IMR-90 (cell line): ENCODE results near the gene SCARB1. TPM values are rescaled to one million over a fixed set of nuclear protein-coding genes. Genes with fewer than 3 reads are reported as not detected.

Source experiments
- ATAC-seq: fragments of 200-7000 bp; cut with Tn5 transposase; 2 replicates; pipeline ENCODE4 v1.9.1; 2020; ENCODE audit warnings: low read depth, mild to moderate bottlenecking, moderate library complexity
- BruUV-seq: library from RNA; stranded (reverse); fragments of 400-500 nt; replicated peaks from 2 replicates; lab custom pipeline; 2021; lab: Mats Ljungman, UMichigan
- CTCF ChIA-PET: fragments of 300-600 bp; formaldehyde crosslinking; extraction: SDS; loops from one replicate; lab custom pipeline; 2021; ENCODE audit warnings: antibody characterized with exemption; lab: Yijun Ruan, JAX
- POLR2A ChIA-PET: fragments of 300-600 bp; sonication (Branson Sonifier 250); formaldehyde crosslinking; loops from one replicate; lab custom pipeline; 2022; ENCODE audit warnings: antibody characterized with exemption; ENCODE audit not compliant: unreplicated experiment; lab: Charles Lee
- DNase-seq: peaks from one replicate; pipeline ENCODE4 v3.0.0; 2013
- H2AFZ ChIP-seq: replicated peaks from 2 replicates; pipeline ENCODE3; 2013; ENCODE audit warnings: low read length, mild to moderate bottlenecking; ENCODE audit not compliant: poor library complexity
- H2AK5ac ChIP-seq: 2 replicates; pipeline ENCODE4 v1.6.1; 2013; ENCODE audit warnings: low read depth, low read length, inconsistent platforms
- H2AK9ac ChIP-seq: replicated peaks from 2 replicates; pipeline ENCODE3; 2013; ENCODE audit warnings: mild to moderate bottlenecking, low read depth, low read length, moderate library complexity; ENCODE audit not compliant: poor library complexity
- H2BK120ac ChIP-seq: 2 replicates; pipeline ENCODE4 v1.6.1; 2013; ENCODE audit warnings: low read depth, low read length, inconsistent platforms
- H2BK15ac ChIP-seq: 3 replicates; pipeline ENCODE4 v1.6.1; 2013; ENCODE audit warnings: low read depth, low read length, inconsistent platforms
- H2BK20ac ChIP-seq: 2 replicates; pipeline ENCODE4 v1.6.1; 2013; ENCODE audit warnings: low read depth, mild to moderate bottlenecking, inconsistent platforms, low read length, moderate library complexity
- H2BK5ac ChIP-seq: 2 replicates; pipeline ENCODE4 v1.6.1; 2013; ENCODE audit warnings: mild to moderate bottlenecking, low read depth, low read length, inconsistent platforms; ENCODE audit not compliant: poor library complexity, severe bottlenecking
- H3K14ac ChIP-seq: replicated peaks from 2 replicates; pipeline ENCODE4 v1.6.1; 2013; ENCODE audit warnings: low read depth, low read length, inconsistent platforms
- H3K18ac ChIP-seq: 2 replicates; pipeline ENCODE4 v1.6.1; 2013; ENCODE audit warnings: low read depth, low read length, control low read depth
- H3K23ac ChIP-seq: 2 replicates; pipeline ENCODE4 v1.6.1; 2013; ENCODE audit warnings: low read depth, low read length, inconsistent platforms
- H3K27ac ChIP-seq: 2 replicates; pipeline ENCODE4 v1.5.1; 2013; ENCODE audit warnings: mild to moderate bottlenecking, control low read depth, low read length; ENCODE audit not compliant: insufficient read depth
- H3K27me3 ChIP-seq: 2 replicates; pipeline ENCODE4 v1.6.1; 2013; ENCODE audit warnings: low read length; ENCODE audit not compliant: control insufficient read depth, insufficient read depth
- H3K36me3 ChIP-seq: 2 replicates; pipeline ENCODE4 v1.6.1; 2013; ENCODE audit warnings: low read length, mixed read lengths; ENCODE audit not compliant: control insufficient read depth, insufficient read depth
- H3K4ac ChIP-seq: 2 replicates; pipeline ENCODE4 v1.6.1; 2013; ENCODE audit warnings: low read depth, low read length, inconsistent platforms
- H3K4me1 ChIP-seq: 2 replicates; pipeline ENCODE4 v1.6.1; 2013; ENCODE audit warnings: low read length, mixed read lengths; ENCODE audit not compliant: control insufficient read depth, insufficient read depth
- H3K4me2 ChIP-seq: 2 replicates; pipeline ENCODE4 v1.6.1; 2013; ENCODE audit warnings: low read depth, mild to moderate bottlenecking, control low read depth, low read length, moderate library complexity
- H3K4me3 ChIP-seq: 2 replicates; pipeline ENCODE4 v1.5.1; 2013; ENCODE audit warnings: low read depth, mild to moderate bottlenecking, control low read depth, low read length, moderate library complexity; ENCODE audit not compliant: insufficient read depth
- H3K56ac ChIP-seq: 2 replicates; pipeline ENCODE4 v1.6.1; 2013; ENCODE audit warnings: low read length, inconsistent platforms; ENCODE audit not compliant: insufficient read depth; ENCODE audit errors: extremely low read depth
- H3K79me1 ChIP-seq, 2 experiments: 2 replicates each; pipeline ENCODE4 v1.6.1; 2013; ENCODE audit warnings: low read length in 2 of 2, inconsistent platforms in 1 of 2, low read depth in 1 of 2
- H3K9ac ChIP-seq: 2 replicates; pipeline ENCODE4 v1.6.1; 2013; ENCODE audit warnings: low read depth, low read length, control low read depth
- H3K9me1 ChIP-seq: 2 replicates; pipeline ENCODE4 v1.6.1; 2013; ENCODE audit warnings: low read length, inconsistent platforms; ENCODE audit not compliant: insufficient read depth
- H3K9me3 ChIP-seq: 2 replicates; pipeline ENCODE4 v1.6.1; 2013; ENCODE audit warnings: low read length; ENCODE audit not compliant: control insufficient read depth, insufficient read depth
- H4K20me1 ChIP-seq: 2 replicates; pipeline ENCODE4 v1.6.1; 2013; ENCODE audit warnings: low read length, inconsistent platforms; ENCODE audit not compliant: insufficient read depth
- H4K5ac ChIP-seq: 2 replicates; pipeline ENCODE4 v1.6.1; 2013; ENCODE audit warnings: mild to moderate bottlenecking, low read depth, low read length, control low read depth
- H4K8ac ChIP-seq, 2 experiments: 2 replicates each; pipeline ENCODE4 v1.6.1; 2013; ENCODE audit warnings: low read depth in 2 of 2, low read length in 2 of 2, control low read depth in 1 of 2, inconsistent platforms in 1 of 2
- H4K91ac ChIP-seq: 2 replicates; pipeline ENCODE4 v1.6.1; 2013; ENCODE audit warnings: low read depth, low read length, inconsistent platforms; ENCODE audit not compliant: insufficient read depth
- BHLHE40 ChIP-seq: fragments of 150-350 bp; IDR thresholded peaks from 2 replicates; pipeline ENCODE4 v1.6.1; 2016; ENCODE audit warnings: mild to moderate bottlenecking, low read depth, low read length
- POLR2A ChIP-seq: IDR thresholded peaks from 2 replicates; pipeline ENCODE4 v1.6.1; 2012; ENCODE audit warnings: mild to moderate bottlenecking, low read depth, low read length
- RCOR1 ChIP-seq: IDR thresholded peaks from 2 replicates; pipeline ENCODE4 v1.6.1; 2012; ENCODE audit warnings: mild to moderate bottlenecking, low read length, improper control_type of control experiment; ENCODE audit not compliant: insufficient replicate concordance
- USF2 ChIP-seq: fragments of 150-350 bp; IDR thresholded peaks from 2 replicates; pipeline ENCODE4 v1.6.1; 2017; ENCODE audit warnings: mild to moderate bottlenecking, antibody characterized with exemption, low read length, low read depth
- WGBS, 2 experiments: methylation state at CpG; one replicate each; pipeline versions ENCODE4 v1.1.5 to v1.1.7; 2013; ENCODE audit warnings: missing lambda C conversion rate in 2 of 2; ENCODE audit not compliant: insufficient read length in 1 of 2; ENCODE audit errors: extremely low coverage in 2 of 2; 5-methylcytosine and 5-hydroxymethylcytosine counted together
- dilution Hi-C: fragments of 300-500 bp; cut with HindIII; formaldehyde crosslinking; loops from one replicate; pipeline ENCODE4 v1.14.3; 2018; ENCODE audit warnings: low sequenced_read_pairs; ENCODE audit not compliant: unreplicated experiment
- in situ Hi-C: fragments of 300-500 bp; cut with MboI; formaldehyde crosslinking; loops from 3 replicates; pipeline ENCODE4 v1.14.3; 2019; ENCODE audit warnings: low sequenced_read_pairs, inconsistent platforms, mixed read lengths
- intact Hi-C: fragments of 100-400 bp; cut with micrococcal nuclease; formaldehyde crosslinking; loops from 2 replicates; pipeline ENCODE4 v1.10.0; 2022
- polyA plus RNA-seq, 3 experiments: library from polyadenylated mRNA; depleted of rRNA; stranded (reverse); fragments of >200 nt; gene quantifications; 2 replicates each; pipeline ENCODE4 v1.2.3, GENCODE V29; 2012; ENCODE audit warnings: low replicate concordance in 1 of 3
- total RNA-seq: library from RNA; depleted of rRNA; stranded (reverse); fragments of >200 nt; gene quantifications from 2 replicates; pipeline ENCODE4 v1.2.3, GENCODE V29; 2012

SCARB1 gene
- total and polyA plus RNA-seq, 2 of the 4 experiments (the other 2 are of a cell fraction): 3.0 to 24.8 TPM

GRCh38 chr12:124771462-124772288, 92.0 kb downstream of the SCARB1 start (continued):
- no peak for TF ChIP-seq USF2
- TF ChIP-seq RCOR1: no peak
- 0 out of 2 replicates have a peak, but pooled peaks have one; percentile 29 for TF ChIP-seq POLR2A

- in situ Hi-C loops: loop anchor here (5.0 kb wide), 1 partner anchor 733 kb away; no protein-coding TSS in a partner anchor
- no peak for ATAC-seq
Observed at GRCh38 chr12:124770728-124771127, 92.9 kb downstream of the SCARB1 start.

More at GRCh38 chr12:124770728-124771127, 92.9 kb downstream of the SCARB1 start:
- peaks cover 26% of the 10 kb centered on the region for H3K4me1 ChIP-seq
- no peak overlapping the region for H2AFZ ChIP-seq
- H3K4ac ChIP-seq: peak overlapping the region; percentile 36; the same call in 1 of the 2 replicates
- no CpG with 5 or more reads among the region's 5 CpGs for WGBS, 2 experiments
- no peak overlapping the region; the same call in 1 of the 2 replicates for H3K18ac ChIP-seq
- H2BK15ac ChIP-seq: peak overlapping the region; percentile 84; the same call in 2 of the 3 replicates
- H3K4me3 ChIP-seq: no peak overlapping the region
- H2BK120ac ChIP-seq: peak overlapping the region; percentile 69
- no peak overlapping the region for H3K27ac ChIP-seq
- peak overlapping the region; percentile 85 for H4K91ac ChIP-seq
- H3K9me3 ChIP-seq: no peaks in the 10 kb centered on the region
- TF ChIP-seq BHLHE40: no peak
- no peaks in the 10 kb centered on the region for H3K27me3 ChIP-seq
- BruUV-seq: no TSS peak
- H3K4me2 ChIP-seq: no peak overlapping the region
- no peaks in the 10 kb centered on the region; a peak in 1 of 4 replicates for H3K79me1 ChIP-seq
- H3K14ac ChIP-seq: peak overlapping the region; percentile 10
- peak overlapping the region; percentile 20 for H2AK9ac ChIP-seq
- H2BK20ac ChIP-seq: no peak overlapping the region
- DNase-seq: no peak
- peak overlapping the region; percentile 78; the same call in 1 of the 2 replicates for H2AK5ac ChIP-seq
- H4K5ac ChIP-seq: no peak overlapping the region
- peaks cover 15% of the 10 kb centered on the region for H3K9me1 ChIP-seq
- POLR2A ChIA-PET: no interaction called here
- H3K9ac ChIP-seq: 0 out of 2 replicates have a peak overlapping the region, but pooled peaks have one; percentile 1
- no peaks in the 10 kb centered on the region for H3K36me3 ChIP-seq
- dilution Hi-C loops (no loop called here), intact Hi-C loops (no loop called here)
- no peak overlapping the region for H2BK5ac ChIP-seq
- no peak overlapping the region for H3K56ac ChIP-seq
- H3K23ac ChIP-seq: peak overlapping the region; percentile 23; the same call in 1 of the 2 replicates
- H4K20me1 ChIP-seq: peaks cover 6% of the 10 kb centered on the region
- CTCF ChIA-PET: no interaction called here
- peak overlapping the region; percentile 27 to 34; a peak in 1 of 4 replicates for H4K8ac ChIP-seq
